Stimulated activated CD4-positive, alpha-beta T cell treated with anti-CD3 and anti-CD28 coated beads, Interleukin-4, amount 100 ng/mL, for 48 hours (primary cell): ENCODE results near the gene FBN1.

Experiments
- DNase-seq, 2 donors: peaks; one replicate each; pipeline ENCODE4 v3.0.0-alpha.2; 2020; ENCODE audit warnings: low read depth in 2 of 2

The FBN1 gene

DNA sequence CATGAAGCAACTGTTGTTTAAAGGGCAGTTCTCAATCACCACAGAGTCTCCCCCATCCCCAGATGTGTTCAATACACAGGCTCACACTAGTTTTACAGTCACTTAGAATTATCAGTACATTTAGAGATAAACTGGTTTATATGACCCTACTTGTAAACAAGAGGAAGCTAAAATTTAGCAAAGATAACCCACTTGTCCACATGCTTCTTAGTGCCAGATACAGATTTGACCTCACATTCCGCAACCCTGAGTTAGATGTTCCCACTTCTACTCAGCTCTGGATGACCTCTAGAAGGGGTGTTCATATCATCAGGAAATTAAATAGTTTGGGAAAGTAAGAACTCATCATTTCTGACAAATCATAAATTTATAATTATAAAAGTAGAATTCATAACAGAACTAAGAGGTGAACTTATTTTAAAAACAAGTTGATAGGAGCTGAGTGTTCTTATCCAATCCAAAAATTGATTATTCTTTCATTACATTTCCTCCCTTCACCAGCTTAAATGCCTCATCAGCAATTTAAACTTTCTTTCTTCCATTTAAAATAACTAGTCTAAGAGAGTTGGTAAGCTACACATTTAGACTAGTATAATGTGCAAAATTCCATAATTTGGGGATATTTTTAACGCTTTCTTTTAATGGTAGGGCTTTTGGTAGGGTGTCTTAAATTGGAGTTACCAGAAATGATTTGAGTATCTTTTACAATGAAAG is 131.2 kb downstream of the FBN1 start:
- no peak for DNase-seq

GRCh38 chr15:48510976-48511375 is 134.5 kb downstream of the FBN1 start:
- DNase-seq: no peak

DNA sequence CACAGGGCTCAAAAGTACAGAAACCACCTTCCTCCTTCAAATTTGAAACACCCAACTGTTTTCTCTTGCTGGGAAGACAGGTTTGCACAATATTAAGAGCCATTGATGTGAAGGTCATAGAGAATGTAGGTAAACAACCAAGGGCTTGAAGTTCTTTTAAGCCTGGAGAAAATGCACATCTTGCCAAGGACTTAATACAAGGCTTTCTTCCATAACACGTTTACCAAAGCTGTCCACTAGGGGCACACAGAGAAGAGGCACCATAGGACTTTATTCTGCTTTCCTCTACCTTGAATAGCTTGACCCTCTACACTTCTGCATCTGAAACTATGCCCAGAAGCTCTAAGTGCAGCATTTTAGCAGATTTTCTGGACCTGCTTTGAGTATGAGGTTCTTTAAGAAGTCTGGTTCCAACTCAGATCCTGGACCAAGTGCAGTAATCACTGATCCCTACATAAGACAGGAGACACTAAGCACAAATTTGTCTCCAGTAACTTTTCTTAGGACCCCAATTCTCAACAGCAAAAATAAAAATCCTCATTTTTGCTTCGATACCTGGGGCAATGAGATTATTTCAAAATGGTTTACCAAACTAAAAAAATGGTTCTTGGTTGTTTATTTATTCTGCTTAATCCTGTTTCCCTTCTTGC is 138.0 kb downstream of the FBN1 start:
- DNase-seq: no peak

DNA sequence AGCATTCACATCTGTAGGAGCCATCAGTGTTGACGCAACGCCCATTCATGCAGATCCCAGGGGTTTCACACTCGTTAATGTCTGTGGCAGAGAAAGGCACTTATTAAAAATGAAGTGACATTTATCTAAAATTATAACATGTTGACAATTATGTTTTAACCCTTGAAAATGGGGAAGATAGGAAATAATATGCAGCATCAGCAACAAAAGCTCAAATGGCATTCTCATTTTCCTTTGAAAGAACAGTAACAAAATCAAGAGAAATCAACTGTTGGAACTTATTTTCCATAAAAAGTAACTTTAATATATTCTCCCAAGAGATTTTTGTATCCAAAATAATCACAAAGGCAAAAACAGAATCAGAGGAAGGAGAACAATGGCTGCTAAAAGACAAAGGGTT is 140.4 kb downstream of the FBN1 start:
- DNase-seq: no peak

DNA sequence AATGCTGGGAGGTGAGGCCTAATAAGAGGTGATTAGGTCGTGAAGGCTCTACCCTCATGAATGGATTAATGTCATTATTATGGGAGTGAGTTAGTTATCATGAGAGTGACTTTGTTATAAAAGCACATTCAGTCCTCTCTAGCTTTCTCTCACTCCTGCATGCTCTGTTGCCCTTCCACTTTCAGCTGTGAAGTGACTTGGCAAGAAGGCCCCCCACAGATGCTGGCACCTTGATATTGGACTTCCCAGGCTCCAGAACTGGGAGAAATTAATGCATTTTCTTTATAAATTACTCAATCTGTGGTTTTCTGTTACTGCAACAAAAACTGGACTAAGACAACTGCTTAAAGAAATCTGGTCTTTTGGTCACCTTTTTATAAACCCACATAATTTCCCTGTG is 144.3 kb downstream of the FBN1 start:
- DNase-seq: no peak

DNA sequence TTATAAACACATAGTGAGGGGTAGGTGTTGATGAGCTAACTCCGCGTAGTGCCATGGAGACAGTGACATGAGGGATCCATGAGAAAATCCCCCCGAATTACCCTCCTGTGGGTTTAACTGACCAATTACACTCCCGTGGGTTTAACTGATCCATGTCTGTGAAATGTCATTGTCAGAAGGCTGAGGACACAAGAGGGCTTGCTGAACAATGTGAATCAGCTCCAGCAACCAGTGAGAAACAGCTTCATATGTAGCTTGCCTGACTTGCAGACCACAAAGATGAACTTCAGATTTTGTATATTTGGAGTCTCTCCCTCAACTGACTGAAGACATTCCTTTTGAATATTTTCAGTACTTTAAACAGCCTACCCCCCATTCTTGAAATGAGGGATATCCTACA is 144.9 kb downstream of the FBN1 start:
- no peak for DNase-seq

GRCh38 chr15:48499978-48500377 is 145.5 kb downstream of the FBN1 start:
- DNase-seq: no peak

- DNase-seq: no peak
Observed at GRCh38 chr15:48498828-48499227, 146.7 kb downstream of the FBN1 start.

- DNase-seq: no peak
Observed at GRCh38 chr15:48494631-48495030, 150.9 kb downstream of the FBN1 start.

GRCh38 chr15:48493763-48494225 is 151.7 kb downstream of the FBN1 start:
- DNase-seq: no peak

GRCh38 chr15:48493084-48493762 is 152.3 kb downstream of the FBN1 start:
- DNase-seq: no peak

DNA sequence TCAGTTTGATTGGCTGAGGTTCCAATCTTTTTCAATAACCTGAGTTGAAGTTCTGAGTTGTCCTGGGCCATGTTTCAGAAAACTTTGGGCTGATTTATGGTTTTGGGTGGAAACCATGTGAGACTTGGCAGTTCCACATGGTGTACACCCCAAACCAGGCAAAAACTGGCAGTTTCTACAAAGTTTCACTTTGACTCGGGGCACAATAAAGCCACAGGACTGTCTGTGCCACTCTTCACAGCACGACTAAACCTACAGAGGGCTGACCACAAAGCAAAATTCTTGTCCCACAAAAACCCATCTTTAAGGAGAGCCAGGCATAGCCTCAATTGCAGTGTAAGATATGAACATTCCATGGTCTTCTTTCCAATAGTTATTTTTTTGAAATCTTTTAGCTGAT is 159.3 kb downstream of the FBN1 start:
- DNase-seq: no peak

GRCh38 chr15:48481802-48482201 is 163.7 kb downstream of the FBN1 start:
- no peak for DNase-seq

DNA sequence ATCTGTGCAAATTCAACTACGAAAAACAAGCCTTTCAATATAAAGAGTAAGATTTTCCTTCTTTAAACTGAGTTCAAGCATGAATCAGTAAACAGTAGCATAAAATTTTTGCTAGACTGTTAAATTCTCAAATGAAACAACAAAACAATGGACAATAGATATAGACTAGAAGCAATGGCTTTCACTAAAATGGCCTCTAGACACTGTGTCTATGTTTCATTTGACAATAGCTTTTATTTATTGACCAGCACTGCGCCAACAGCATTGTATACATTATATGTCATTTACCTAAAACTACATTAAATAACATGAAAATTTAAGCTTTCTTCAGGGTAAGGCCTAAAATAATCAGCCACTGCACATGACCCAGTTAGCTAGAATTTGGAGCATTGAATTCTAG is 165.8 kb downstream of the FBN1 start:
- no peak for DNase-seq

- no peak for DNase-seq
Observed at GRCh38 chr15:48478581-48478980, 166.9 kb downstream of the FBN1 start.

- DNase-seq: no peak
Observed at GRCh38 chr15:48477795-48478360, 167.6 kb downstream of the FBN1 start.

GRCh38 chr15:48475600-48476395 is 169.7 kb downstream of the FBN1 start:
- DNase-seq: no peak

DNA sequence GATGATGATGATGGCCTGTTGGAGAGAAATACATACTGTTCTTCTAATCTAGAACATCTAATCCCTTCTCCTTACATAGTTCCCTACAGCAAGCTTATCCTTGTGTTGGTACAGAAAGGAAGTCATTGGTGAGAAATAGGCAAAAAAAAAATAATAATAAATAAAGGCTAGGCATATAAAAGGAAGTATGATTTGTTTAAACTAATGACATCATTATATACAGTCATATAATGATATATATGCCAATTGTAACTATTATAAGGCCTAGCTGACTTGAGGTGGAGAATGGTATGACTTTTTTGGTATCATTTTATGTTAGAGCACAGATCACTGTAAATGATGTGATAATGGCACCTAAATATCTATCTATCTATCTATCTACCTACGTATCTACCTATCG is 171.8 kb downstream of the FBN1 start:
- no peak for DNase-seq

GRCh38 chr15:48472756-48473155 is 172.8 kb downstream of the FBN1 start:
- no peak for DNase-seq

DNA sequence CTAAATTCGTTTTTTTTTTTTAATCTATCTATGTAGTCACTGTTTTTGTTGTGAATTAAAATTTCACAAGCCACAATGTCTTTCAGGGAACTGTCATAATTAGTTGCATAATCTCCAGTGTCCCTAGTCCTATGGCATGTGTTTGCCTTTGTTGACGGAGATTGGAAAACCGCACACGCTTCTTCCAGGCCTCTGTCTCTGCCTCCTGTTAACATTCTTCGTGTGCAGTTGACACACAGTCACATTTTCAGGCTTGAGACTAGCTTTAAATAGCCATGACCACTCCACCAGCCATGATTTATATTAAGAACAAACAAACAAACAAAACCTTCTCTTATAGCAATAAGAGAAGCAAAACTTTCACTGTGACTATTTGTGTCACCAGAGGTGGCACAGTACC is 174.4 kb downstream of the FBN1 start:
- DNase-seq: no peak

GRCh38 chr15:48470096-48470495 is 175.4 kb downstream of the FBN1 start:
- DNase-seq: no peak

GRCh38 chr15:48469681-48470080 is 175.8 kb downstream of the FBN1 start:
- no peak for DNase-seq
